Kidney glomerular epithelial cell (primary cell): ENCODE measurements around the gene PTPRT.
"Not testable (repeated sequence)": the region's sequence is repeated elsewhere in the genome, so short reads cannot be mapped to it uniquely, and the experiment has no call there.

Experiments
- DNase-seq: peaks from one replicate; lab custom pipeline; 2025; lab: John Stamatoyannopoulos, UW

PTPRT gene

DNA sequence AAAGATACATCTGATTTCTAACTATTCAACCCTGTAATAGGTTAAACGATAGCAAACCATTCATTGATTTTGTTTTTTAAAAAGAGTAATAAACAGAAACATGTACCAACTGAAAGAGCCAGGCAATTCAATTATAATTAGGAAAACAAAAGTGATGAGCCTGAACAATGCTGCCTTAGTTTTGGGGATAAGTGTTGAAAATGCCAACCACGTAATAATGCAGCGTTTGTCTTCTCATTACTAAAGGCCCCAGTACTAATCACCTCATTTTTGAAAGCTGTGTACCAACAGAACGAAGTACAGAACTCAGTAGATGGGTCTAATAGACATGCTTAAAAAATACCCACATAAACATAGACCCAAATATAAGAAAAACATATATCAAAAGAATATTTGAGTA is 907.9 kb downstream of the PTPRT start:
- DNase-seq, result no peak

DNA sequence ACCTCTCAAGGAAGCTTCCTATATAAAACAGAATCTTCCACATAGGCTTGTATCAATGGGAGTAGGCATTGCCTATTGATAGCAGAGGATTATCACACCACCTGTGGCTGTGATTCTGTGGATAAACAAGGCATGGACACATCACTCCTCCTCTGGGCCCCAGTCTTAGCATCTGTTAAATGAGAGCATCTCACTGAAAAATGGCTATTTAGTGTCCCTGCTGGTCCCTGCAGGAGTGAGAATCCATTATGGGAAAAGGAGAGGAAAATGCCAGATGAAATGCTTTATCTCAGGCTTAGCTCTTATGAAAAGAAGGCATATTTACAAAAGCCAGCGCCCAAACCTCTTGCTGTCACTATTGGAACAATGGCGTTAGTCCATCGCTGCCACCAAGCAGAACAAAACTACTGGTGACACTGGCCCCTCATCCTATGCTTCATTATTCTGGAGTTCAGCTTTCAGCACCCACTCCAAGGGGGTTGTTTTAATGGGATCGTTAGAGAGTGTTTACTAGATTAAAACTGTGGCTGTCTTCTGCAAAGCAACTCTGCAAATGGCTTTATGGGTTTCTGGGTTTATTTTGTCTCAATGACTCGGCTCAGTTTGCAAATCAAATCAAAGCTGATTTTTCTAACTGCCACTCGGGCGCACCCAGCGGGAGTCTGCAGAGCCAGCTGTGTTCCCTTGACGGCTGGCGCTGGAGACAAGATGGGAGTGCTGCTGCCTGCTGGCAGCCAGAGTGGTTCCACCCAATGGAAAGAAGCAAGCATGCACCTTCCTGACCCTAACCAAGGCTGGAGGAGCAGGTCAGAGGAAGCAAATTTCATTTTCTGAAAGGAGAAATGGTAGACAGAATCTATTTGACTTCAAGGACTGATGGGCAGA is 912.7 kb downstream of the PTPRT start:
- DNase-seq, result no peak

DNA sequence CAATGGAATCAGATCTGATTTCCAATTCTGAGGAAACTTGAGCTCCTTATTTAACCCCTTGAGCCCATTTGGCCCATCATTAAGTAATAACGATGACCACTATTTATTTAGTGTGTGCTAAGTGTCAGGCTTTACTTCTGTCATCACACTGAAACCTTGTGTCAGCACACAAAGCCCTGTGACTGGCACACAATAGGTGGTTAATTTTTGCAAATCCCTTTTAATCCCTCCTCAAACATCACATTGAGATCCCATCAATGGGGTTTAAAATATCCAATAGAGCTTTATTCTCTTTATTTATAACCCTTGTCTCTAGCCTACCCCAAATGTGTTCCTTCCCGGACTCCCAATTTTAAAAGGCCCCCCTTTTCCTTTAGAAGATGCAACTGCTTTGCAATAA is 914.7 kb downstream of the PTPRT start:
- DNase-seq, result no peak

DNA sequence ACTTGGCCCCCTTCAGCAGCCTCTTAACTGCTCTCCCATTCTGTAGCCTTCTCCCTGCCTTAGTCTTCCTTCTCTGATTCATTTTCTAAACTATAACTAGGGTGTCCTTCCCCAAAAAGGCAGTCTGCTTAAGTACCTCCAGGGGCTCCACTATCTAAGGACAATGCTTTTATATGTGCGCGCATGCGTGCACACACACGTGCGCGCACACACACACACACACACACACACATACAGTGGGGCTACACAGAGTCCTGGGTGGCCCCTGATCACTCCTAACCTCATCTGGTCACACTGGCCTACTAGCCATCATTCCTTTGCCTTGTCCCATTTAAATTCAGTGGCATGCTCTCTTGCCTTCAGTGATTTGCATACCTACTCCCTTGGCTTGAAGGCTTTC is 917.2 kb downstream of the PTPRT start:
- DNase-seq, result no peak

DNA sequence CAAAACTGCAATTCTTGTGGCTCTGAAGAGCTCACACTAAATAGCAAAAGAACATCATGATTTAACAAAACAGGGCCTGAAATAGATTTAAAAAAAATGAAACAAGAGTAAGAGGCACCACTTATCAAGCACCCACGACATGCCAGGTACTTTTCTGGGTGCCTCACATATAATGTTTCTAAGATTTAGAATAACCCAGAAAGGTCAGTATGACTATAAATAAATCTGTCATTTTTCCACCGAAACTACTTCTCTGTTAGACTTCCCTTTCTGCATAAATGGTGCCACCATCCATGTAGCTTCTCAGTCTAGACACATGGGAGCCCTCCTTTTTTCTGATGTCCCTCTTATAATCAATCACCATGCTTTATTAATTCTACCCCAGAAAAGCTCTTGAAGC is 919.2 kb downstream of the PTPRT start:
- no peak for DNase-seq

DNA sequence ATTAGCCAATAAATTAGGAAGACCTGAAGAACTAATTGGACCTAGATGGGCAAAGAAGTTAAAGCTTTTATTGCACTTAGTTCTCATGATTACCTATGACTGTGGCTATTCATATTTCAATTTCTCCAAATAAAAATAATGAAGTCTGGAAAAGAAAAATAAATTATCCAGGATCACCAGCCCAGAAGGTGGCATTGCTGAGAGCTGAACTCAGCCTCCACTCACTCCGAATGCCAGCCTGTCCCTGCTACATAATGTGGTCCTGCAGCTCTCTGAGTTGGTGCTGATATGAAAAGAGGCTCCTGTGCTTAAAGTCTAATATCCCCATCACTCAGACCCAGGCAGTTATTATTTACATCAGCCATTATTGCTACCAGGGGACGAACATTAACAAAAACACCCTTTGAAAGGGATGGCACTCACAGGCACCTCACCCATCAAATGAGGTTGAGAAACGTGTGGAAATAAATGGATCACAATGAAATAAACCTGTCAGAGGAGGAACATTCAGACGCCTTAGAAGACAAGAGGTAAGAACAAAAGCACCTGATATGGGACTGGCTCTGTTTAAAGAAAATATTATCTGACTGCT is 921.8 kb downstream of the PTPRT start:
- no peak for DNase-seq

DNA sequence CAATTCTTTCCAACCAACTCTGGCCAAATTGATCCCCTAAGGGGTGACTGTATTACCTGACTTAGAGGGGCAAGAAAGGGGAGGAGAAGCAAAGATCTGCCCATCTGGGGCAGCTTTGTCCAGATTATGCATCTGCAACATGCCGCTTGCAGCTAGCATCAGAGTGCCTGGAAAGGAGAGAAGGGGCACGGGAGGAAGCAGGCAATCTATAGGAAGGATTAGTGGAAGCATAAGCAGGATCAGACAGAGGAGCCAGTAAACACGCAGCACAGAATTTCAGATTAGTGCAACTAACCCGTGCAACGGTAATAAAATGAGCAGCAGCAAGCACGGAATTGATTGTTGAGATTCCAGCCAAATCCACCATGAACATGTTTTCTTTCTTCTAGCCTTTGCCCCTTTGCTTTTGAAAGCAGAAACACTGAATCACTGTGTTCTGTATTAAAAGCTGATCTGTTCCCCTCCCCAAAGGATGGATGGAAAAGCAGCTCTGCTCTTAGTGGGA is 927.9 kb downstream of the PTPRT start:
- no peak for DNase-seq

DNA sequence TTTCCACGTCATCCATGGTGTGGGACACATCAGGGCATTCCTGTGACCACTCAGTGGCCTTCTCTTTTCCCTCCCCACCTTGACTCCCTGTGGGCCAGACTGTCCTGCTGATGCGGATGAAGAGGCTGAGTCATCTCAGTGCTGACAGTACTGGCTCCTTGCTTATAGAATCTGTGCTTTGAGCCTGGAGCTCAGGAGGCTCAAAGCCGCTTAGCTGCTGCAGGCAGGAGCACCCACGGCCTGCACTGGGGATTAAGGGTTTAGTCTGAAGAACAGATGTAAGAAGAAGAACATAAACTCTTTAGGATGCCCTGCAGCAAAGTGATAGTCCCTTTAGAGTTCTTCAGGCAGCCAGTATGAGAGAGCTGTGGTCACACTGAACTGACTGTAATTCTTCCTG is 929.5 kb downstream of the PTPRT start:
- no peak for DNase-seq

DNA sequence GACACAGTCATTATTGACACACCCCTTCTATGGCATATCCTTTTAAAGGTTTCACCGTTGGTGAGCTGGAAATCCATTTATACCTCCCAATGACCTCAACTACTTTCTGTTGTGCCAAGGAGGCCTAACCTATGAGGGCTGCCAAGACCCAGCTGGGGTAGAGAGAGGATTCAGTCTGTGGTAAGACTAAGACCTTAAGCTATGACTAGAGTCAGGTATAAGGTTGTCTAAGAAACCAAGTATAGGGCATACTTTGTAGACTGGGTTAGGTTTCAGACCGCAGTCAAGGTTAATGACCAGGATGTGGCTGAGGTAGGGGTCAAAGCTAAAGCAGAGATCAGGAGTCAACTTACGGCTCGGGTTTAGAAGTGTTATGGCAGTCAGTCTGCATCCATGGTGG is 930.3 kb downstream of the PTPRT start:
- no peak for DNase-seq

DNA sequence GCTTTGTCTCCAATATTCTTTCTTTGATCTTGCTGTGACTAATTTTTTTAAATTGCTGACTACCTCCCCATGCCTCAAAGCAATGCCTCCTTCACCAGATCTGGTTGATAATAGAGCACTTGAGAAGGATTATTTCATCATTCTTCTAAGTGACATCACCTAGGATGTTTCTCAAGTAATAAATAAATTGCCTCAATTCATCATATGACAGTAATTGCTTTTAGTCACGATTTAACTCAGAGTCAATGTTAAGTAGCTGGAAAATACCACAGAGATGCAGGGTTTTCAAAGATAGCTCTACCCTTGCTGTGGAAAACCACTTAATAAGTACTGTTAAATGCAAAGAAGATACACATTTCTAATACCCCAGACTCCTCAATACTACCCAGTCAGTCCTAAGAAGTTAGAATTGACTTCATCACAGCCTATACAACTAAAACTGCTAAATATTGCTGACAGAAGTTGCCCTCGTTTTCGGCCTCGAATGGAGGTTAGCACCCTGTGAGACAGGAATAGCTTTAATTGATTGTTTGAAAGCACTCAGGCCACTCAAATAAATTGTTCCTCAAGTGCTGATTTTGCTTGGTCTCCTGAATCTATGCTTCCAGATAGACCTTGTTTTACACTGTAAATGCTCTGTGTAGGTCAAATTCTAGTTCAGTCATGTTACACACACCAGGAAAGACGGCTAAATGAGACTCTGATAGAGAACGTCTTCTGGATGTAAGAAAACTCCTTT is 931.0 kb downstream of the PTPRT start:
- no peak for DNase-seq

DNA sequence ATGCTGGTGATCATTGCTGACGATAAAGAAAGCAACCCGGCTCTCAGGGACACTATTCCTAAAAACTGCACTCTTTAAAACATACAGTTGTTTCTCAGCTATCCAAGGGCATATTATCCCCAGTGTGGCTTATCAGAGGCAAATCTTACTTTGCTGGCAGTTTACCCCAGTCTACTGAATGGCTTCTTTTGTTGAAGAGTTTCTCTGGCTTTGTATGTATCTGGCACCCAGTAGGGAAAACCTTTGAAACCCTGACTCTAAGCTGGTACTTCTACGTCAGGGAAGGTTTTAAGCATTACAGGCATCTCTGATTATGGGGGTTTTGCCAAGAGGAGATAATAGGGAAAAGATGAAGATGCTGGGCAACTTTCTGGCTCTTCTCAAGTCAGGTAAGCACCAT is 933.9 kb downstream of the PTPRT start:
- DNase-seq, result no peak

DNA sequence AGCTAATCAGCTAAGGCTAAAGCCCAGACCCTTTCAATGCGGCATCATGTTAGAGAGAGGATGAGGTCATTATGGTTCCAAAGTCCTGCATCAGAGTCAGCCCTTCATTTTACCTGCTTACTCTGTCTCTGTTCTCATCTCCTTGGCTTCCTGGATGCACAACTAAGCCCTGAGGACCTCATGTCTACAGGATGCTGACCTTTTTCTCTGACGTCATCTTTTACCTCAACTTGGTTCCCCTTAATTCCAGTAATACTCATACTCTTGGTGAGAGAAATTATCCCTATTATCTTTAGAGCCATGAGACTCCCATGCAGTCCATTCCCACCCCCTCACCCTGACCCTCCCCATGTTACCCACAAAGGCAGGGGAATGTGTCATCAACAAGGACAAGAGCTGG is 935.0 kb downstream of the PTPRT start:
- no peak for DNase-seq

DNA sequence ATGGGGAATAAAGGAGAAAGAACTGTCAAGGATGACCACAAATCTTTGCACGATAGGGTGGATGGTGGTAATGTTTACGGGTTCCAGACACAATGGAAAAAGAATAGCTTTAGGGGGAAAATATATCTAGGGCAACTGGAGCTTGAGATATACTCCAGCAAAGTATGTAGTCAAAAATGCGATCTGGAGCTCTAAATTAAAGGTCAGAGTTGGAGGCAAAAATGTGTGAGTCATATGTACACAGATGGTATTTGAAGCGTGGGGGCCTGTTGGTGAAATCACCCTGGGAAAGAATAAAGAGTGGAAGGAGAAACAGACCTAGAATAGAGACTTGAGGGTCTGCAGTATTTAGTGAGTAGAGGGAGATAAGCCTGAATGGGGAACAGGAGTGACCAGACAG is 937.6 kb downstream of the PTPRT start:
- no peak for DNase-seq

DNA sequence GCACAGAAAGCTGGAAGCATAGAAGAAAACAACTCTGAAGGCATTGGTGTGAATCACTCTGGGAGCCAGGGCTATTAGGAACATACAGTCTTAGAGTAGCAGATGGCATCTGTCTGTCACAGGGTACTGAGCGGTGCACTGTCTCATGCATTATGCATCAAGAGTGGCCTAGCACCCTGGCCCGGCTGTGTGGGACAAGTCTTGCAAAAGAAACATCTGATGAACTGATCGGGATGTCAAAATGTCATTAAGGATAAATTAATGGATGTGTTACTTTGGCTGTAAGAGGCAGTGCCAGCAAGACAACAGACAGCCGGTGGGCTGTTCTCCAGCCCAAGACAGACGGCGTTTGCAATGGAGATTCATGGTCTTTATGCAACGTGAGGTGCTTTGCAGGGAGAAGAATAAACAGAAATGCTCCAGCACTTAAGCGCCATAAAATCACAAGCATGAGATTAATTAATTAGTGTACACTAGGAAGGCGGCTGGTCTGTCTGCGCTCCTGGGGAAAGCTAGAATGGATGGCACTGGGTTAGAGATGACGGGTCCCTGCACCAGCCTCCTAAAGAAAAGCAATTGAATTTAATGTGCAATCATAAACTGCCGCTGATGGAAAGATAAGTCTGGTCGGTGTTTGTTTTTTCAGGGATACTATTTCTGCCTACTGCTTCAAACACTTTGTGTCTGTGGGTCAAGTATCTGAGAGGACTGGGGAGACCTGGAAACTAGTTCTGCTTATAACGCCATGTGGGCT is 970.9 kb downstream of the PTPRT start:
- DNase-seq, result no peak

DNA sequence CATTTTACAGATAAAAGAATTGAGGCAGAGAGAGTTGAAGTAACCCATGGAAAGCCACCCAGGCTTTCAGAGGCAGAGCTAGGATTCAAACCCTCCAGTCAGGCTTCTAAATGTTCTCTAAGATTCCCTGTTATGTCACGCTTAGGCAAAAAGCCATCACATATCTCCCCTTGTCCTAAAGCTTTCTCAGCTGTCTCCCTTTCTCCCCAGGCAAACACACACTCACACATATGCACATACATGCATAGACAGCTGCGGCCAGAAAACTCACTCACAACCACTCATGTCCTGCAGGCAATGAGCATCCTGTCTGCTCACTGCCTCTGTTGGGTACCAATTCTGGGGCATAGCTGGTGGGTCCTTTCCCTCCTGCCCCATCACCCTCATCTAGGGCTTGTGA is 975.6 kb downstream of the PTPRT start:
- no peak for DNase-seq

DNA sequence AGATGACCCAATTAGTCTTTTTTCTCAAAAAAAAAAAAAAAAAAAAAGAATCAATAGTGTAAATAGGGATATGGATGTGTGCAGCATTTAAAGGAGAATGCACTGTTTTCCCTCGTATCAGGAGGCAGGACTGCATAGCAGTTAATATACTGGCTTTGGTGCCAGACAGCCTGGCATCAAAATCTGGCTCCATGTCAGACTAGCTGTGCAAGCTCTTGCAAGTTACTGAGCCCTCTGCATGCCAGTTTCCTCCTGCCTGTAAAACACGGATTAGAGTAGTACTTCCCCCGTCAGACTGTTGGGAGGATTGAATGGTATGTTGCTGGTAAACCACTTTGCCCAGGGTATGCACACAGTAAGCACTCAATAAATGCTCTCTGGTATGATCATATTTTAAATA is 977.3 kb downstream of the PTPRT start:
- no peak for DNase-seq

DNA sequence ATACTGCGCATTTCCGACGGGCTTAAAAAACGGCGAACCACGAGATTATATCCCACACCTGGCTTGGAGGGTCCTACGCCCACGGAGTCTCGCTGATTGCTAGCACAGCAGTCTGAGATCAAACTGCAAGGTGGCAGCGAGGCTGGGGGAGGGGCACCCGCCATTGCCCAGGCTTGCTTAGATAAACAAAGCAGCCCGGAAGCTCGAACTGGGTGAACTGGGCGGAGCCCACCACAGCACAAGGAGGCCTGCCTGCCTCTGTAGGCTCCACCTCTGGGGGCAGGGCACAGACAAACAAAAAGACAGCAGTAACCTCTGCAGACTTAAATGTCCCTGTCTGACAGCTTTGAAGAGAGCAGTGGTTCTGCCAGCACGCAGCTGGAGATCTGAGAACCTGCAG is 983.1 kb downstream of the PTPRT start:
- DNase-seq, result not testable (repeated sequence)

DNA sequence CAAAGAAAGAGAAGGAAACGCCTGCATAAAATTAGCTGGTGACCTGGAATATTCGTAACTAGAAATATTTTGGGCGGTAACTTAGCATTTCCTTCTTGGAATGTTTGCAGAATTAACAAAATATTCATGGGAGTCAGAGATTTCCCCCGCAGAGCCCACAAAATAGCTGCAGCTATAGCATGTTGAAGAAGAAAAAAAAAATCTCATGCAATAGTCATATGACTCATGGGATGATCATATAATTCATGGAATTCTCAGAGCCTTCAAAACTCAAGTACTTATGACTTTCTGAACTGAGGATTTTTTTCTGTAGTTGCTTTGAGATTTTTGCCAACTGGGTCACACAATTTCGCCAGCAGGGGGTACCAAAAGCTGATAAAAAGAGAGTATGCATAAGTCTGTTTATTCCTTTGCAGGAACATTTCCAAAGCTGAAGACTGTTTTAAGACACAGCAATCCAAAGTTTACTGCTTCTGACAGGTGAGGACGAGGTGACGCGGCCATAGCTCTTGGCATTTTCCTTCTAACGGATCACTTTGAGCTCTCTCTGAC is 985.5 kb downstream of the PTPRT start:
- no peak for DNase-seq

DNA sequence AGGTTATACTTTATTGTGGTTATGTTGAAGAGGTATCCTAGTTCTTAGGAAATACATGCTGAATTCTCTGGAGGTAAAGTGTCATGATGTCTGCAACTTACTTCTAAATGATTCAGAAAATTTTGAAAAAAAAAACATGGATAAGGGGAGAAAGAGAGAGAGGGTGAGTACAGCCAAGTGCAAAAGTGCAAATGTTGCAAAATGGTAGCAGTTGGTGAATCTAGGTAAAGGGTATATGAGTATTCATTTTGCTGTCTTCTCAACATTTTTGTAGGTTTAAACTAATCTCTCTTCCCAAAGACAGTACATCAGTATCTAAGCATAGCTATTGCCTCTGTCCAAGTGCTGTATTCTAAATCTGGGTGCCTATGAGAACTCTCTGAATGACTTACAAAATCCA is 992.1 kb downstream of the PTPRT start:
- DNase-seq, result no peak

DNA sequence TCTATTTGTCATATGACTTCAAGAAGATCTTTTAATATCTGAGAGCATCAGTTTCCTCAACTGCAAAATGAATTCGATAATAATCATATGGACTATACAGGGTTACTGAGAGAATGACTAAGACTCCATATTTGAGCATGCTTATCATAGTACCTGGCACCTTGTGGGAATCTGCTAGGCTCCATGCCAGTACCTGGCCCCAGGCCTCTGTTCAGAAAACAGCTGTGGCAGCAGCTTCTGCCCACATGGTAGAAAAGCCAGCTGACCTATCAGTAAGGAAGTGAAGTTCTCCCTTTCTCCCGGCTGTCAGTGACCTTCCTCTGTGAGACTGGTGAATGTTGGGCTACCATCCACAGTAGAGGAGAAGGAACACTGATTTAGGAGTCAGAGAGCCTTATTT is 996.6 kb downstream of the PTPRT start:
- no peak for DNase-seq

DNA sequence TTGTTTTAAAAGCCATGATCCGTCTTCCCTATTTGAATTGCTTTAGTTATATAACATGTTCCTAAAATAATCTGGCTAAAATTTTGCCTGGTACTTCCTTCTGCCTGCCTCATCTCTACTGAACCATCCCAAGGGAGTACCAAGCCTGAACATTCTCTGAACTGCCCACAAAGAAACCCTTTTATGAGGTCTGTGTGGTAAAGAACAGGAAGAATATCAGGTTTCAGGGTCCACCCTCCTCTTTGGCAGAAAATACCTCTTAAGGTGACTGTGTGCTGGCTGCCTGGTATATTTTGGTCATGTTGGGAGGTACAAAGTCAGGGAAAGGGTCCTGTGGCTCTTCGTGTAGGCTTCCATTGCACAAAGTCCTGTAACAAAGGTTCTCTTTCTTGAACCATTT is 997.4 kb downstream of the PTPRT start:
- DNase-seq, result no peak
